ENCODE data around the gene LEP. TPM values are rescaled to one million over a fixed set of nuclear protein-coding genes. Genes with fewer than 3 reads are reported as not detected.

Gene LEP
- total RNA-seq, 1 experiment from 2014 or later = not detected

DNA sequence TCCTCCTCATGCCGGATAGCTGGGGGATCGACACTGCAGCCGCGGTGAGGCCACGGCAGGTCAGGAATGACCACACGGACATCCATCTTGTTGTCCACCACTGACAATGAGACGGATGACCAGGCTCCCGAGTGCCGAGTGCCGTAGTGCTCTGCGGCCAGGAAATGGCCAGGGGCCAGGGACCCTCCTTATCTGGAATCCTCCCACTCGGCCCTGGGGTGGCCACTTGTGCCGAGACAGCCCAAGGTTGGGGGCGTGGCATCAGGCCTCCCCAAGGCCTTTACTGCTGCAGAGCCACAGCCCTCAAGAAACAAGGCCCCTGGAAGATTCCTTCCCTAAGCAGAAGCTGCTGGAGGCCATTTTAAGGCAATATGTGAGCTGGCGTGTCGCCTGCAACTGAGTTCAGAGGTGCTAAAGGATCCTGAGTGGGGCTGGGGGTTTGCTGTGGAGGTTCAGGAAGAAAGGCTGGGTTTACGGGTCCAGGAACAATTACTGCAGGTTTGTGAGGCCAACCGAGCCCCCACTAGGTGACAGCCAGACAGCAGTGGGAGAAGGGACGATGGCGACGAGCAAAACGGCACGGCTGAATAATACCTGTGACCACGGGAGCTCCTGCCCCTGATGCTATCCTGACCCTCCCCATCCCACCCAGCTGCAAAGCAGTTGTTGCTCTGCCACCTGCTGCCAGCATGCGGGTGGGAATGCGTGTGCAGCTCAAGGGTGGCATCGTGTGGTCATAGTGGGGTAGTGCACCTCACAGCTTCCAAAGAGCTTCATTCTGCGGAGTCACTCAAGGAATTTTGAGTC lies 31.6 kb upstream of the LEP start:
- Histone ChIP-seq H4K20me1 (ENCODE audit: control insufficient read depth, insufficient read depth, insufficient read length) (no peaks in the 10 kb centered on the region), H3K56ac (ENCODE audit: insufficient read length, low read depth, low read length) (no peak overlapping the region), H4K5ac (ENCODE audit: insufficient read length, low read depth, low read length) (no peak overlapping the region), H4K91ac (ENCODE audit: insufficient read length, low read depth, low read length) (no peak overlapping the region), H2AK5ac (ENCODE audit: insufficient read length, low read length) (no peak overlapping the region), H2BK15ac (ENCODE audit: low read depth, low read length) (no peak overlapping the region), H3K23ac (ENCODE audit: insufficient read length, low read depth, low read length) (no peak overlapping the region), H3K23me2 (ENCODE audit: insufficient read length, low read depth, low read length, poor library complexity, severe bottlenecking) (no peaks in the 10 kb centered on the region), H3K4me2 (ENCODE audit: insufficient read depth, insufficient read length, low read length) (no peak overlapping the region), H3K79me2 (ENCODE audit: insufficient read depth, low read length) (no peaks in the 10 kb centered on the region), H3K27ac (ENCODE audit: insufficient read length, low read depth, low read length) (no peak overlapping the region), H3K9me3 (ENCODE audit: control insufficient read depth, low read depth, low read length) (no peaks in the 10 kb centered on the region), H2BK5ac (ENCODE audit: insufficient read length, low read length) (no peak overlapping the region), H2AFZ (ENCODE audit: low read length) (no peak overlapping the region), H2BK120ac (ENCODE audit: low read depth, low read length, poor library complexity, severe bottlenecking) (no peak overlapping the region), H3K14ac (ENCODE audit: insufficient read depth, low read length) (no peak overlapping the region), H4K8ac (replicated peaks; ENCODE audit: insufficient read length, low read depth, low read length) (no peak overlapping the region), H2BK12ac (ENCODE audit: insufficient read length, low read depth, low read length) (no peak overlapping the region), H3K4me1 (ENCODE audit: insufficient read depth, low read length) (peaks cover 4% of the 10 kb centered on the region; the same call in 1 of the 2 replicates), H3K4ac (ENCODE audit: low read depth, low read length) (no peak overlapping the region), H2BK20ac (ENCODE audit: low read depth, low read length, poor library complexity, severe bottlenecking) (no peak overlapping the region), H3K9ac (ENCODE audit: extremely low read depth, insufficient read length, low read length) (no peak overlapping the region), H3K79me1 (ENCODE audit: insufficient read depth, low read depth, low read length, poor library complexity, severe bottlenecking) (no peaks in the 10 kb centered on the region), H3K27me3 (ENCODE audit: insufficient read depth, low read length) (no peaks in the 10 kb centered on the region), H3K18ac (ENCODE audit: insufficient read length, low read depth, low read length) (no peak overlapping the region), H3T11ph (ENCODE audit: low read length) (no peak overlapping the region)
- Mint-ChIP-seq H3K4me3 (no peak overlapping the region), H3K36me3 (ENCODE audit: insufficient read depth in 1 of 3, low read depth in 3 of 3) (no peaks in the 10 kb centered on the region; a peak in 1 of 7 replicates), H3K27ac (no peak overlapping the region), H3K27me3 (ENCODE audit: low read depth) (peaks cover 57% of the 10 kb centered on the region), H3K9me3 (peaks cover 2 to 4% of the 10 kb centered on the region in 2 experiments; a peak in 4 of 5 replicates), H3K4me1 (peaks cover 25 to 36% of the 10 kb centered on the region in 2 experiments)
- peak; percentile 77 for DNase-seq
- TF ChIP-seq, protein P1, sequence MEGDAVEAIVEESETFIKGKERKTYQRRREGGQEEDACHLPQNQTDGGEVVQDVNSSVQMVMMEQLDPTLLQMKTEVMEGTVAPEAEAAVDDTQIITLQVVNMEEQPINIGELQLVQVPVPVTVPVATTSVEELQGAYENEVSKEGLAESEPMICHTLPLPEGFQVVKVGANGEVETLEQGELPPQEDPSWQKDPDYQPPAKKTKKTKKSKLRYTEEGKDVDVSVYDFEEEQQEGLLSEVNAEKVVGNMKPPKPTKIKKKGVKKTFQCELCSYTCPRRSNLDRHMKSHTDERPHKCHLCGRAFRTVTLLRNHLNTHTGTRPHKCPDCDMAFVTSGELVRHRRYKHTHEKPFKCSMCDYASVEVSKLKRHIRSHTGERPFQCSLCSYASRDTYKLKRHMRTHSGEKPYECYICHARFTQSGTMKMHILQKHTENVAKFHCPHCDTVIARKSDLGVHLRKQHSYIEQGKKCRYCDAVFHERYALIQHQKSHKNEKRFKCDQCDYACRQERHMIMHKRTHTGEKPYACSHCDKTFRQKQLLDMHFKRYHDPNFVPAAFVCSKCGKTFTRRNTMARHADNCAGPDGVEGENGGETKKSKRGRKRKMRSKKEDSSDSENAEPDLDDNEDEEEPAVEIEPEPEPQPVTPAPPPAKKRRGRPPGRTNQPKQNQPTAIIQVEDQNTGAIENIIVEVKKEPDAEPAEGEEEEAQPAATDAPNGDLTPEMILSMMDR (conservative IDR thresholded peaks at IDR 0.05) = peak; percentile 97
- WGBS (ENCODE audit: extremely low coverage, insufficient read length, low lambda C conversion rate) = no CpG with 5 or more reads among the region's 28 CpGs

Data from H9 (cell line).